Measurements from ENCODE around the gene PHLPP1. TPM values are rescaled to one million over a fixed set of nuclear protein-coding genes. Genes with fewer than 3 reads are reported as not detected.
A peak's percentile ranks its signal among the peaks of the same experiment; 100 is the strongest.
"Not testable (repeated sequence)": the region's sequence is repeated elsewhere in the genome, so short reads cannot be mapped to it uniquely, and the experiment has no call there.

Gene PHLPP1
- total RNA-seq, 2 donors from 2014 or later: 6.3 to 7.9 TPM

DNA sequence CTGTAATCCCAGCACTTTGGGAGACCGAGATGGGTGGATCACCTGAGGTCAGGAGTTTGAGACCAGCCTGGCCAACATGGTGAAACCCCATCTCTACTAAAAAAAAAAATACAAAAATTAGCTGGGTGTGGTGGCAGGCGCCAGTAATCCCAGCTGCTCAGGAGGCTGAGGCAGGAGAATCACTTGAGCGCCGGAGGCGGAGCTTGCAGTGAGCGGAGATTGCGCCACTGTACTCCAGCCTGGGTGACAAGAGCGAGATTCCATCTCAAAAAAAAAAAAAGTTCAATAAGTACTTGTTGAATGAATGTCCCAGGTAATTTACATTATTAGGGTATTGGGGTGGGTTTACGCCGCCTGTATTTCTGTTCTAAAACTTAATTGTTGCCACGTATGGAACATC, 5.4 kb upstream of the PHLPP1 start:
- not testable (repeated sequence) for H3K4me3 Mint-ChIP-seq; DNase-seq; H3K36me3 Mint-ChIP-seq (ENCODE audit: insufficient read depth in 2 of 2); ATAC-seq (replicated peaks in 1 of 2); H3K27me3 Mint-ChIP-seq (ENCODE audit: low read depth); H3K9me3 Mint-ChIP-seq; H3K4me1 Mint-ChIP-seq (ENCODE audit: low read depth); H3K27ac Mint-ChIP-seq

DNA sequence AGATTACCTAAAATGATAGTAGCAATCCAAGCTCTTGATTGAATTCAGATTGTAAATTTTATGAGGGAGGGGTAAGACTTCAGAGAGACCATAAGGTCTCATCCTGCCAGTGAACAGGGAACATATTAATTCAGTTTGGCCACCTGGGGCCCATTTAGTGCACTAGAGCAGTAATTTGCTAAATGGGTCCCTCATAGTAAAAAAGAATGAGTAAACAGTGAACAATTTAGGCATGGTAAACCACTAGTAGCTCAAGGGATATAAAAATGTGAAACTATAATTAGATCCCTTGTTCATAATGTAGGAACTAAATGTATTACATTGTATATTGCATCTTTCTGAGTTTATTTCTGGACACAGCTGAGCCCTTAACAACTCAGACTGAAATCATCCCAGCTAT, 4.9 kb upstream of the PHLPP1 start:
- no peak overlapping the region for H3K4me3 Mint-ChIP-seq
- no peaks in the 10 kb centered on the region for H3K36me3 Mint-ChIP-seq (ENCODE audit: insufficient read depth in 2 of 2)
- DNase-seq: no peak
- no peaks in the 10 kb centered on the region for H3K9me3 Mint-ChIP-seq
- H3K4me1 Mint-ChIP-seq (ENCODE audit: low read depth): peaks cover 6% of the 10 kb centered on the region
- H3K27me3 Mint-ChIP-seq (ENCODE audit: low read depth): peaks cover 8% of the 10 kb centered on the region
- ATAC-seq (replicated peaks in 1 of 2): no peak
- no peak overlapping the region for H3K27ac Mint-ChIP-seq

DNA sequence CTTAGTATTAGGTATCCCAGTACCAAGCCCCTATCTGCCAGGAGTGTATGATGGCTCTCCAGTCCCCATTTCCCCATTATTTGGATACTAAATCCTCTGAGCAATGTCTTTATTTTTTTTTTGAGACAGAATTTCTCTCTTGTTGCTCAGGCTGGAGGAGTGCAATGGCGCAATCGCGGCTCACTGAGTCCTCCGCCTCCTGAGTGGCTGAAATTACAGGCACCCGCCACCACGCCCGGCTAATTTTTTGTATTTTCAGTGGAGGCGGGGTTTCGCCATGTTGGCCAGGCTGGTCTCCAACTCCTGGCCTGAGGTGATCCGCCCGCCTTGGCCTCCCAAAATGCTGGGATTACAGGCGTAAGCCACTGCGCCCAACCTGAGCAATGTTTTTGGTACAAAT, 3.6 kb upstream of the PHLPP1 start:
- Mint-ChIP-seq H3K27me3 (ENCODE audit: low read depth) (no peaks in the 10 kb centered on the region), H3K27ac (no peak overlapping the region), H3K36me3 (ENCODE audit: insufficient read depth in 2 of 2) (no peaks in the 10 kb centered on the region), H3K9me3 (no peaks in the 10 kb centered on the region), H3K4me3 (no peak overlapping the region), H3K4me1 (ENCODE audit: low read depth) (peaks cover 6% of the 10 kb centered on the region)
- DNase-seq (no peak), ATAC-seq (replicated peaks in 1 of 2) (no peak)

DNA sequence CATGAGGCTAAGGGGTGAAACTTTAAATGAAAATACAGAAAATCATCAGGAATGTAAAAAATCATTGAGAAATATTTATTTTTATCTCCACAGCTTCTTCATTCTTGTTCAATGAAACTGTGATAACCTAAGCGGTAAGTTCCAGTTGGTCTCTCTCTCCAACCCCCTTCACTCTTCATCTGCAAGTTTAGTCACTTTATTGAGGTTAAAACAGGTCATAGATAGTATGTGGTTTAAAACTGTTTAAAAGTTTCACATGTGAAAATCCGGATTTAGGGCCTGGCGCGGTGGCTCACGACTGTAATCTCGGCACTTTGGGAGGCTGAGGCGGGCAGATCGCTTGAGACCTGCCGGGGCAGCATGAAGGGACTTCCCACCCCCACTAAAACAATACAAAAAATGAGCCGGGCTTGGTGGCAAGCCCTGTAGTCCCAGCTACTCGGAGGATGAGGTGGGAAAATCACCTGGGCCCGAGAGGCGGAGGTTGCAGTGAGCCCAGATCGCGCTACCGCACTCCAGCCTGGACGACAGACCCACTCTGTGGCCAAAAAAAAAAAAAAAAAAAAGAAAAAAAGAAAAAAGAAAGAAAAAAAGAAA, 1.6 kb upstream of the PHLPP1 start:
- no peaks in the 10 kb centered on the region for H3K9me3 Mint-ChIP-seq
- H3K36me3 Mint-ChIP-seq (ENCODE audit: insufficient read depth in 2 of 2): peaks cover 0 to 1% of the 10 kb centered on the region in 2 donors
- H3K4me3 Mint-ChIP-seq: peak overlapping the region in 1 of 2 donors; percentile 37
- peak overlapping the region; percentile 38 for H3K27ac Mint-ChIP-seq
- ATAC-seq (replicated peaks in 1 of 2) (no peak), DNase-seq (no peak)
- no peaks in the 10 kb centered on the region for H3K27me3 Mint-ChIP-seq (ENCODE audit: low read depth)
- peaks cover 24% of the 10 kb centered on the region for H3K4me1 Mint-ChIP-seq (ENCODE audit: low read depth)

DNA sequence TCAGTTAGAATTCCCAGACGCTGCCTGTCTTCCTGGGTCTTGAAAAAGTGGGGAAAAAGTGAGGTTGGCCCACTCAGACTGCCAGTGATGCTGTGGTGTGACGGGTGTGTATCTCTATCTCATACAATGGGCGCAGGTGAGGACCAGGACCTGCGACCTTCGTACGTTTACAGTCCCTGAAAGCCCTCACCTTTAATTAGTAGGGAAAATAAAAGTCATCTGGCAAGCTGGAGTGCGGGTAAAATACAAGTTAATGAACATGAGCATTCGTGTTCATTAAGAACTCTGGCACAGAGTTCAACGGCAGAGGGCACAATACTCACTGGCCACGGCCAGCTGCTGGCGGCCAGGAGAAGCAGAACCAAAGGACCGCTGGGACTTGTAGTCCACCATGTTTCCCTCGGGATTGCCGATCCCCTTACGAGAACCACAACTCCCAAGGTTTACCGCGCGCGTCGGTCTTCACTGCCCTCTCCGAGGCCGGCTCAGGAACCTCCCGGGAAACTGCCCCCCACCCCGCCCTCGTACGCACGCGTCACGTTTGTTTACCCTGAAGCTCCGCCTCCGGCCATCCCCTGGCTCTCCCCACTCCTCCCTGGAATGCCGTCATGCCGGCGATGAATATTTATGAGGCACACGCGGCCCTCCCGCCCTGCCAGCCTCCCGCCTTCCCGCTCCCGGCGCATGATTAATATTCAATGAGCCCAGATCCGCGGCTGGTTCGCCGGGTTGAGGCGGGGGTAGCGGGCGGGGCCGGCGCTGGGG, 488 bp upstream of the PHLPP1 start:
- DNase-seq: peak; percentile 84 to 89
- peaks cover 35% of the 10 kb centered on the region for H3K4me1 Mint-ChIP-seq (ENCODE audit: low read depth)
- H3K27me3 Mint-ChIP-seq (ENCODE audit: low read depth): no peaks in the 10 kb centered on the region
- H3K9me3 Mint-ChIP-seq: no peaks in the 10 kb centered on the region
- peaks cover 0 to 1% of the 10 kb centered on the region in 2 donors for H3K36me3 Mint-ChIP-seq (ENCODE audit: insufficient read depth in 2 of 2)
- peak overlapping the region; percentile 45 for H3K27ac Mint-ChIP-seq
- peak; percentile 70 to 76 for ATAC-seq (replicated peaks in 1 of 2)
- peak overlapping the region; percentile 83 to 87 for H3K4me3 Mint-ChIP-seq

DNA sequence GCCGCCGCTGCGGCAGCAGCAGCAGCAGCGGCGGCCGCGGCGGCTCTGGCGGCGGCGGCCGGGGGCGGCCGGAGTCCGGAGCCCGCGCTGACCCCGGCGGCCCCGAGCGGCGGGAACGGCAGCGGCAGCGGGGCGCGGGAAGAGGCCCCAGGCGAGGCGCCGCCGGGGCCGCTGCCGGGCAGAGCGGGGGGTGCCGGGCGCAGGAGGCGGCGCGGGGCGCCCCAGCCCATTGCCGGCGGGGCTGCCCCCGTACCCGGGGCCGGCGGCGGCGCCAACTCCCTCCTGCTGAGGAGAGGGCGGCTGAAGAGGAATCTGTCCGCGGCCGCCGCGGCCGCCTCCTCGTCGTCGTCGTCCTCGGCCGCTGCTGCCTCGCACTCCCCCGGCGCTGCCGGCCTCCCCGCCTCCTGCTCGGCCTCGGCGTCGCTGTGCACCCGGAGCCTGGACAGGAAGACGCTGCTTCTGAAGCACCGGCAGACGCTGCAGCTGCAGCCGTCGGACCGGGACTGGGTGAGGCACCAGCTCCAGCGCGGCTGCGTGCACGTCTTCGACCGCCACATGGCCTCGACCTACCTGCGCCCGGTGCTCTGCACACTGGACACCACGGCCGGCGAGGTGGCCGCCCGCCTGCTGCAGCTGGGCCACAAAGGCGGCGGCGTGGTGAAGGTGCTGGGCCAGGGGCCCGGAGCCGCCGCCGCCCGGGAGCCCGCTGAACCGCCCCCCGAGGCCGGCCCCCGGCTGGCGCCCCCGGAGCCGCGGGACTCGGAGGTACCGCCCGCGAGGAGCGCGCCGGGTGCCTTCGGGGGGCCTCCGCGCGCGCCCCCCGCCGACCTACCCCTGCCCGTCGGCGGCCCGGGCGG, 646 bp downstream of the PHLPP1 start:
- H3K4me1 Mint-ChIP-seq (ENCODE audit: low read depth): peaks cover 47% of the 10 kb centered on the region
- H3K4me3 Mint-ChIP-seq: peak overlapping the region; percentile 83 to 87
- peak; percentile 75 to 77 for DNase-seq
- H3K27ac Mint-ChIP-seq: no peak overlapping the region
- H3K27me3 Mint-ChIP-seq (ENCODE audit: low read depth): no peaks in the 10 kb centered on the region
- H3K9me3 Mint-ChIP-seq: no peaks in the 10 kb centered on the region
- peak; percentile 55 to 58 for ATAC-seq (replicated peaks in 1 of 2)
- H3K36me3 Mint-ChIP-seq (ENCODE audit: insufficient read depth in 2 of 2): peaks cover 0 to 1% of the 10 kb centered on the region in 2 donors

DNA sequence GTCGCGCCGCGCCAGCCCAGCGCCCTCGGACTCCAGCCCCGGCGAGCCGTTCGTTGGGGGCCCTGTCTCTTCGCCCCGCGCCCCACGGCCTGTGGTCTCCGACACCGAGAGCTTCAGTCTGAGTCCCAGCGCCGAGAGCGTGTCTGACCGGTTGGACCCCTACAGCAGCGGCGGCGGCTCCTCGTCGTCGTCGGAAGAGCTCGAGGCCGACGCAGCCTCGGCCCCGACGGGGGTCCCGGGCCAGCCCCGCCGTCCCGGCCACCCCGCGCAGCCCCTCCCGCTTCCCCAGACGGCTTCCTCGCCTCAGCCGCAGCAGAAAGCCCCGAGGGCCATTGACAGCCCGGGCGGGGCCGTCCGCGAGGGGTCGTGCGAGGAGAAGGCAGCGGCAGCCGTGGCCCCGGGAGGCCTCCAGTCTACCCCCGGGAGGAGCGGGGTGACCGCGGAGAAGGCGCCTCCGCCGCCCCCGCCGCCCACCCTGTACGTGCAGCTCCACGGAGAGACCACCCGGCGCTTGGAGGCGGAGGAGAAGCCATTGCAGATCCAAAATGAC, 1.4 kb downstream of the PHLPP1 start:
- H3K4me1 Mint-ChIP-seq (ENCODE audit: low read depth): peaks cover 47% of the 10 kb centered on the region

DNA sequence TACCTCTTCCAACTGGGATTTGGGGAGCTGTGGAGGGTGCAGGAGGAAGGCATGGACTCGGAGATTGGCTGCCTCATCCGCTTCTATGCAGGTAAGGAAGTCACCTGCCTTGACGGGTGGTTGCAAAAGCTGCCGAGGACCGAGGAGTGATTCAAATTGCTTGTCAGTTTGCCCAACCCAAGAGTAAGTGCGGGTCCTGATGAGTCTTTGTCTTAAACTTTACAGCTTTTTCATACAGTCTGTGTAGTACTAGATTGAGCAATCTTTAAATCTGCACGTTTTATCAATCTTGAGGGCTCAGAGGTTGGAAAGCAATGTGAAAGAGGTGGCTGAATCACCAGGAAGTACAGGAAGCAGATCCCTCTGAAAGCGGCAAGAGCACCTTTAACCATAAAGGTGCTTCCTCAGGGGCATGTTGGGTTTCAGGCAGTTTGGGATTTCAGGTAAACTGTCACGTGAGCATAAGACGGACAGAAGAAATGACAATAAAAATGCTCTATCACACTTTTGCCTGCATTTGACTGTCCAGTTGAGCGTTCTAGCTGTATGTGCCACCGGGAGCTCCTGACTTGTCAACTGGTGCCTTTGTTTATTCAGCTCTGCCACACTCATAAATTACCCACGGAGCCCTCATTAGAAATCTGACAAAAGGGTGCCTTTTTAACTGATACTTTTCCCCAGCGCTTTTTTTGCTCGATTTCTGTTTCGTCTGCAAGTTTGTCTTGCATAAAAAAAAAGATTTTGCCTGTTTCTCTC, 2.0 kb downstream of the PHLPP1 start:
- Mint-ChIP-seq H3K27ac (peak overlapping the region; percentile 74), H3K4me3 (peak overlapping the region; percentile 75 to 78), H3K36me3 (ENCODE audit: insufficient read depth in 2 of 2) (peaks cover 0 to 1% of the 10 kb centered on the region in 2 donors), H3K9me3 (no peaks in the 10 kb centered on the region), H3K27me3 (ENCODE audit: low read depth) (no peaks in the 10 kb centered on the region), H3K4me1 (ENCODE audit: low read depth) (peaks cover 47% of the 10 kb centered on the region)
- peak; percentile 47 to 49 for ATAC-seq (replicated peaks in 1 of 2)
- peak; percentile 56 to 64 for DNase-seq

More for the DNA sequence above, 1.4 kb downstream of the PHLPP1 start:
- H3K9me3 Mint-ChIP-seq: no peaks in the 10 kb centered on the region
- DNase-seq: peak; percentile 62 to 64
- ATAC-seq (replicated peaks in 1 of 2): peak; percentile 25 to 31
- H3K27me3 Mint-ChIP-seq (ENCODE audit: low read depth): no peaks in the 10 kb centered on the region
- H3K4me3 Mint-ChIP-seq: peak overlapping the region; percentile 75 to 78
- H3K36me3 Mint-ChIP-seq (ENCODE audit: insufficient read depth in 2 of 2): peaks cover 0 to 1% of the 10 kb centered on the region in 2 donors
- H3K27ac Mint-ChIP-seq: no peak overlapping the region

DNA sequence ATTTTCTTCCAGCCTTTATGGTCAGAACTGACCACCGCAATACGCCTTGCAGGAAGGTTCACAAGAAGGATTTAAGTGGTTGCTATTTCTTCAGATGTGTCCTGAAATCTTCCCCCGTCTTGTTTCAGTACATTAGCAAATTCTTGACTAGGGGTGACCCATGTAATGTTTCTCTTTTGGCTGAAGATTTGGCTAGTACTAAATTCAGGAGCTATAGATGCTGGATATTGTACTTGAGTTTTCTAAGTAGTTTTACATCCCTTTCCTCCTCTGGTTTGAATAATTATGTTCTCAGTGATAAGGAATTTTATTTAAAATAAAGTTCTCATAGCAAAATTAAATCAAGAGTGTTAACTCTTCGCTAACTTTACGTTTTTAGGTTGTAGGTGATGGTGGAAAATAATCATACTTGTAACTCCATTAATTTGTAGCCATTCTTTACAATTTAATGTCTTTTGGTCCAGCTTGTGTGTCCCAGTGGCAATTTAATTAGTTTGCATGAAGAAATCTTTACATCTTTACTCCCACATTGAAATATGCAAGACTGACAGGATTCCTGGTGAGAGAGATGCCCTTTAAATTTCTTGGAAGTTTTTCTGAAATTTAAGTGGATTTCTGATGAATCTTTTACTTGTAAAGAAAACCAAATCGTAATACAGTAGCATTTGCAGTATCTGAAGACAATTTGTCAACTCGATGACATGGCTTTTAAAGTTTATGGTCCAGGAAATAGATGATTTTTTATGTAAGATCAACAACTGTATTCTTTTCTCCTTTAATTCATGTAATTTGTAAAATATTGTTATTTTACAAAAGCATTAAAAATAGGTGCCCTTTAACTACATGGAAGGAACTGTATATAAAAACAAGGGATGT, 2.8 kb downstream of the PHLPP1 start:
- ATAC-seq (replicated peaks in 1 of 2): no peak
- peaks cover 47% of the 10 kb centered on the region for H3K4me1 Mint-ChIP-seq (ENCODE audit: low read depth)
- H3K36me3 Mint-ChIP-seq (ENCODE audit: insufficient read depth in 2 of 2): peaks cover 0 to 1% of the 10 kb centered on the region in 2 donors
- DNase-seq: no peak
- H3K27me3 Mint-ChIP-seq (ENCODE audit: low read depth): no peaks in the 10 kb centered on the region
- no peak overlapping the region for H3K27ac Mint-ChIP-seq
- H3K9me3 Mint-ChIP-seq: no peaks in the 10 kb centered on the region
- peak overlapping the region; percentile 75 to 78 for H3K4me3 Mint-ChIP-seq

DNA sequence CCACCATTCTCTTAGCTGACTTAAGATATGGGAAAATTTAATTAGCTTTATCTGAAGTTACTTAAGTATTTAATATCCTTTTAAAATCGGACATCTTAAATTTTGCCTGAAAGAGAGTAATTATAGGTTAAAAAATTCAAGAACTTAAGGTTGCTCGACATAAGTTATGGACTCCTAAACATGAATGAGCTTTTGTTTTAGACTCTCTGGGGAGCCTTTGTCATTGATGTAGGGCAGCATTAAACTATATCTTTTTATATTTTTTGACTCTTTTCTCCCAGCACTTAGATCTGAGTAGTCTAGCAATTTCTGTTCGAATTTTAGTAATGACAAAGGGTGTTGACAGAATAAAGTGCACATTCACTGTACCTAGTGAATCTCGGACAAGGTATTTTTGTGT, 4.7 kb downstream of the PHLPP1 start:
- no peak overlapping the region for H3K27ac Mint-ChIP-seq
- peaks cover 41% of the 10 kb centered on the region for H3K4me1 Mint-ChIP-seq (ENCODE audit: low read depth)
- peaks cover 1% of the 10 kb centered on the region in 2 donors for H3K36me3 Mint-ChIP-seq (ENCODE audit: insufficient read depth in 2 of 2)
- H3K9me3 Mint-ChIP-seq: no peaks in the 10 kb centered on the region
- H3K27me3 Mint-ChIP-seq (ENCODE audit: low read depth): no peaks in the 10 kb centered on the region
- DNase-seq (no peak), ATAC-seq (replicated peaks in 1 of 2) (no peak)
- H3K4me3 Mint-ChIP-seq: peak overlapping the region in 1 of 2 donors; percentile 53

DNA sequence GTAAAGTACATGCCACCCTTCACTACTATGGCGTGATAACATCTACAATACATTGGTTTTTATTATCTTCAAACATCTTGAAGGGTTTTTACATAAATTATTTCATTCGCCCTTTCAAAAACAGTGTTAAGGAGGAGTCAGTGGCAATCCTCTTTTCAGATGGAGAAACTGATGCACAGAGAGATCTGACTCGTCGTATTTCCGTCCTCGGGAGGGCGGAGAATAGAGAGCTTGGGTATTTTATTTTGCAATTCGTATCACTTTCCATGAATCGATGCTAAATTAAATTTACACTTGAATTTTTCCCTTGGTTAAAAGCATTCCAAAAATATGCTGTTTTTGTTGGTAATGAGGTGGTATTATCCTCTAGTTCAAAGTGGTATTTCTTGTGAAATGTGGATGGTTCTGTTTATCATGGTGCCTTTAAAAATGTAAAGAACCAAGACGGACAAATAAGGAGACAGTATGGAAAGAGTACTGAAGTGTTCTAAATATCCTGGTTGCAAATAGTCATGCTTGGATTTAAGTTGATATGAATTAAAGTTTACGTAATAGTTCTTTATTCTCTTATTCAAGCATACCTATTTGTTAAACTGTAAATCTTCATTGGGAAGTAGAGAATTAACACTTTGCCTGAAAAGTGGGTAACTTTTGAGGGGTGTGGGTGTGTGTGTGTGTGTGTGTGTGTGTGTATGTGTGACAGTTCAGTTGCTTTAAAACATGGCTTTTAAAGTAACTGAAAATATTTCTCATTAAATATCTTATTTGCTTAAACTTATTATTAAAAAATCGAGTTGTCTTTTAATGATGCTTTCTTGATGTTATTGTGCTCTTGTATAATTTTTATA, 5.6 kb downstream of the PHLPP1 start:
- Mint-ChIP-seq H3K27me3 (ENCODE audit: low read depth) (no peaks in the 10 kb centered on the region), H3K36me3 (ENCODE audit: insufficient read depth in 2 of 2) (peaks cover 1% of the 10 kb centered on the region in 2 donors), H3K9me3 (no peaks in the 10 kb centered on the region), H3K4me3 (peak overlapping the region in 1 of 2 donors; percentile 23), H3K4me1 (ENCODE audit: low read depth) (peaks cover 41% of the 10 kb centered on the region), H3K27ac (peak overlapping the region; percentile 39)
- no peak for ATAC-seq (replicated peaks in 1 of 2)
- no peak for DNase-seq
